GM12878 (cell line): Measurements from ENCODE around the gene PGM3. TPM values are rescaled to one million over a fixed set of nuclear protein-coding genes. Genes with fewer than 3 reads are reported as not detected.

Experiments
- ATAC-seq: fragments of 200-7000 bp; cut with Tn5 transposase; 3 replicates; pipeline ENCODE4 v1.9.1; 2020; ENCODE audit warnings: mild to moderate bottlenecking, moderate library complexity
- BruUV-seq: library from RNA; stranded (reverse); fragments of 400-500 nt; replicated peaks from 2 replicates; lab custom pipeline; 2021; lab: Mats Ljungman, UMichigan
- CTCF ChIA-PET: fragments of 300-600 bp; sonication (Branson Sonifier 250); formaldehyde crosslinking; extraction: SDS; loops from one replicate; lab custom pipeline; 2021; ENCODE audit warnings: inconsistent platforms; lab: Yijun Ruan, JAX
- POLR2A ChIA-PET: fragments of 350-600 bp; formaldehyde crosslinking; extraction: SDS; loops from one replicate; lab custom pipeline; 2021; ENCODE audit warnings: inconsistent platforms; lab: Charles Lee
- RAD21 ChIA-PET: fragments of 300-600 bp; sonication (Branson Sonifier 250); formaldehyde crosslinking; loops from one replicate; lab custom pipeline; 2023; ENCODE audit warnings: antibody characterized with exemption; ENCODE audit not compliant: unreplicated experiment; lab: Charles Lee
- SMC1A ChIA-PET: fragments of 300-600 bp; sonication (Branson Sonifier 250); formaldehyde crosslinking; loops from one replicate; lab custom pipeline; 2023; ENCODE audit not compliant: unreplicated experiment, uncharacterized antibody; lab: Charles Lee
- DNase-seq: peaks from one replicate; pipeline ENCODE4 v3.0.0-alpha.2; 2011; ENCODE audit warnings: low read depth, low spot score
- FAIRE-seq: peaks from 3 replicates; lab custom pipeline; 2011; peaks lifted over from hg19 to GRCh38; lab: Jason Lieb, UNC
- H2AFZ ChIP-seq: 2 replicates; pipeline ENCODE4 v1.6.0; 2011; ENCODE audit warnings: low read depth, low read length, control low read depth; ENCODE audit not compliant: control insufficient read depth
- H3K27ac ChIP-seq: 2 replicates; pipeline ENCODE4 v1.5.1; 2011; ENCODE audit warnings: control low read depth; ENCODE audit not compliant: control insufficient read depth, insufficient read depth
- H3K27me3 ChIP-seq, 2 experiments: replicated peaks in 1 of 2; 2 replicates each; pipeline versions ENCODE4 v1.6.0 to v1.6.1; 2011; ENCODE audit warnings: low read length in 1 of 2; ENCODE audit not compliant: control insufficient read depth in 2 of 2, insufficient read depth in 2 of 2
- H3K36me3 ChIP-seq, 2 experiments: 2 replicates each; pipeline ENCODE4 v1.5.1; 2011; ENCODE audit warnings: low read length in 1 of 2; ENCODE audit not compliant: control insufficient read depth in 2 of 2, insufficient read depth in 2 of 2
- H3K4me1 ChIP-seq: 2 replicates; pipeline ENCODE4 v1.6.1; 2011; ENCODE audit warnings: mild to moderate bottlenecking, low read length, moderate library complexity, mixed read lengths; ENCODE audit not compliant: control insufficient read depth, insufficient read depth
- H3K4me2 ChIP-seq: 2 replicates; pipeline ENCODE4 v1.6.0; 2011; ENCODE audit warnings: control low read depth; ENCODE audit not compliant: control insufficient read depth, insufficient read depth
- H3K4me3 ChIP-seq: fragments of 200-600 bp; sonication (generic); 2 replicates; pipeline ENCODE4 v1.5.1; 2016
- H3K79me2 ChIP-seq: 2 replicates; pipeline ENCODE4 v1.6.0; 2011; ENCODE audit warnings: low read length; ENCODE audit not compliant: control insufficient read depth, insufficient read depth
- H3K9ac ChIP-seq: 2 replicates; pipeline ENCODE4 v1.8.0; 2011; ENCODE audit warnings: low read length, control low read depth, mixed read lengths; ENCODE audit not compliant: control insufficient read depth, insufficient read depth
- H3K9me3 ChIP-seq: replicated peaks from 3 replicates; pipeline ENCODE4 v1.5.1; 2011; ENCODE audit warnings: mild to moderate bottlenecking, low read length; ENCODE audit not compliant: control insufficient read depth, insufficient read depth
- H4K20me1 ChIP-seq: 2 replicates; pipeline ENCODE4 v1.6.0; 2011; ENCODE audit not compliant: control insufficient read depth, insufficient read depth
- BMI1 ChIP-seq: fragments of 450-650 bp; IDR thresholded peaks from 2 replicates; pipeline ENCODE4 v1.6.1; 2016; ENCODE audit warnings: mild to moderate bottlenecking, moderate library complexity, borderline replicate concordance
- CBX3 ChIP-seq: fragments of 200-600 bp; sonication (generic); IDR thresholded peaks from 2 replicates; pipeline ENCODE4 v1.6.1; 2016; ENCODE audit warnings: low read depth, borderline replicate concordance
- CHD1 ChIP-seq: IDR thresholded peaks from 2 replicates; pipeline ENCODE4 v1.6.1; 2012; ENCODE audit warnings: low read depth, low read length, improper control_type of control experiment
- EED ChIP-seq: sonication (generic); IDR thresholded peaks from 2 replicates; pipeline ENCODE4 v1.6.1; 2016; ENCODE audit warnings: antibody characterized with exemption, low read depth
- EGR1 ChIP-seq, 2 experiments: IDR thresholded peaks; 1 replicate in 1 of 2; 2 replicates in 1 of 2; pipeline ENCODE4 v1.6.1; 2011 to 2012; ENCODE audit warnings: low read depth in 2 of 2, low read length in 2 of 2, borderline replicate concordance in 1 of 2, mild to moderate bottlenecking in 1 of 2, moderate library complexity in 1 of 2
- HDAC2 ChIP-seq: fragments of 200-600 bp; sonication (generic); IDR thresholded peaks from 2 replicates; pipeline ENCODE4 v1.6.1; 2017
- IRF4 ChIP-seq: IDR thresholded peaks from 2 replicates; pipeline ENCODE4 v1.6.1; 2011; ENCODE audit warnings: low read depth, low read length
- KAT2A ChIP-seq: conservative IDR thresholded peaks from 2 replicates; pipeline ENCODE4 v1.6.1; 2011; ENCODE audit warnings: low read depth, low read length; ENCODE audit not compliant: control insufficient read depth
- NR2C2 ChIP-seq: IDR thresholded peaks from 2 replicates; pipeline ENCODE4 v1.6.1; 2011; ENCODE audit warnings: borderline replicate concordance, low read depth; ENCODE audit not compliant: control insufficient read depth, insufficient read length
- POU2F2 ChIP-seq: IDR thresholded peaks from 3 replicates; pipeline ENCODE4 v1.6.1; 2011; ENCODE audit warnings: low read depth, mild to moderate bottlenecking, low read length, borderline replicate concordance
- RFX5 ChIP-seq: IDR thresholded peaks from 2 replicates; pipeline ENCODE4 v1.6.1; 2011; ENCODE audit warnings: low read depth, low read length, improper control_type of control experiment
- SP1 ChIP-seq: IDR thresholded peaks from one replicate; pipeline ENCODE4 v1.6.1; 2011; ENCODE audit warnings: low read depth, low read length
- WGBS: methylation state at CpG from one replicate; pipeline ENCODE4 v1.1.6; 2016; ENCODE audit warnings: low lambda C conversion rate; ENCODE audit not compliant: insufficient replicate concordance, insufficient coverage; ENCODE audit errors: missing lambda C conversion rate; 5-methylcytosine and 5-hydroxymethylcytosine counted together
- in situ Hi-C: fragments of 300-500 bp; cut with MboI; formaldehyde crosslinking; loops from 9 replicates; pipeline ENCODE4 v1.14.3; 2018; ENCODE audit warnings: mixed read lengths
- intact Hi-C: fragments of 100-400 bp; cut with micrococcal nuclease; formaldehyde crosslinking; loops from one replicate; pipeline ENCODE4 v1.14.2; 2022; ENCODE audit not compliant: unreplicated experiment
- polyA plus RNA-seq, 11 experiments: library from polyadenylated mRNA; depleted of rRNA in 4 of 11; unstranded in 6 of 11; stranded (reverse) in 5 of 11; fragments of >200 nt; fragmentation: Nextera tagmentation in 4 of 11; fragmentation: Illumina TruSeq in 1 of 11; extraction: Ambion mirVana in 4 of 11; extraction: Trizol in 1 of 11; gene quantifications; 1 replicate in 1 of 11; 2 replicates in 10 of 11; pipeline versions ENCODE4 v1.2.1 to v1.2.3, GENCODE V29; 2011 to 2016; ENCODE audit warnings: inconsistent platforms in 2 of 11, missing spikeins in 2 of 11, low read depth in 1 of 11
- total RNA-seq, 4 experiments: library from RNA; depleted of rRNA in 3 of 4; stranded (reverse); fragments of >200 nt in 3 of 4; fragmentation: Illumina TruSeq in 1 of 4; extraction: Trizol in 1 of 4; gene quantifications; 2 replicates each; pipeline versions ENCODE4 v1.2.1 to v1.2.3, GENCODE V29; 2013 to 2021
- TF ChIP-seq, protein P1 (sequence below): fragments of 450-650 bp; IDR thresholded peaks from 2 replicates; pipeline ENCODE4 v1.6.1; 2016; ENCODE audit warnings: mild to moderate bottlenecking
- TF ChIP-seq, protein P2 (sequence below): fragments of 450-650 bp; IDR thresholded peaks from 2 replicates; pipeline ENCODE4 v1.6.1; 2017; ENCODE audit warnings: borderline replicate concordance
- TF ChIP-seq, protein P3 (sequence below): fragments of 450-650 bp; IDR thresholded peaks from 2 replicates; pipeline ENCODE4 v1.6.1; 2017; ENCODE audit warnings: mild to moderate bottlenecking, moderate library complexity
- TF ChIP-seq, protein P4 (sequence below): fragments of 450-650 bp; IDR thresholded peaks from 2 replicates; pipeline ENCODE4 v1.6.1; 2017; ENCODE audit warnings: antibody characterized with exemption, mild to moderate bottlenecking, moderate library complexity

PGM3 gene
- total and polyA plus RNA-seq, 10 of the 15 experiments (the other 5 are each of a cell fraction or from before 2014, with no cell fraction given): 13.0 to 36.0 (median 24.6) TPM

DNA sequence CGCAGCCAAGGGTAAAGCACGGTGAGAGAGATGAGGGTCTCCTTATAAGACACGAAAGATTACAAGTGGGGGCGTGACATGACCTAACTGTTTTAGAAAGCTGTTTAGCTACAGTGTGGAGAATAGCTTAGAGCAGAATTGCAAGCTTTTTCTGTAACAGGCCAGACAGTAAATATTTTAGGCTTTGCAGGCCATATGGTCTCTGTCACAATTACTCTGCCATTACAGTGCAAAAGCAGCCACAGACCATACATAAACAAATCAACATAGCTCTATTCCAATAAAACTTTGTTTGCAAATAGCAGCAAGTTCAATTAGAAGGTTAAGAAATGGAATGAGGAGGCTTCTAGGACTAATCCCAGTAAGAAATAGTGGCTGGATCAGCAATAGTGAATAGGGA lies 16.8 kb downstream of the PGM3 start:
- Histone ChIP-seq H3K9ac (no peak overlapping the region), H4K20me1 (no peaks in the 10 kb centered on the region), H3K36me3 (peaks cover under 1 to 16% of the 10 kb centered on the region in 2 experiments), H3K9me3 (no peaks in the 10 kb centered on the region), H3K4me3 (no peak overlapping the region), H2AFZ (no peak overlapping the region), H3K4me1 (no peaks in the 10 kb centered on the region), H3K27me3 (no peaks in the 10 kb centered on the region), H3K79me2 (no peaks in the 10 kb centered on the region), H3K27ac (no peak overlapping the region), H3K4me2 (no peak overlapping the region)
- FAIRE-seq (no peak), DNase-seq (no peak), ATAC-seq (no peak)
- CTCF ChIA-PET: interaction anchor here (1.0 to 9.9 kb wide), 3 partner anchors 10 to 110 kb away, joined by 3 to 63 read pairs (median 5); partner anchors contain the start of genes DOP1A and UBE3D
- 94% methylated on average over 4 of the region's 4 CpGs for WGBS
- intact Hi-C loops (no loop called here), in situ Hi-C loops (no loop called here)
- RAD21 ChIA-PET: interaction anchor here (1.2 to 1.6 kb wide), 2 partner anchors 40 to 109 kb away, joined by 3 to 9 read pairs; partner anchors contain the start of gene DOP1A
- POLR2A ChIA-PET: no interaction called here
- no TSS peak for BruUV-seq
- SMC1A ChIA-PET: interaction anchor here (0.9 to 1.4 kb wide), 4 partner anchors 10 to 110 kb away, joined by 3 to 11 read pairs (median 4); partner anchors contain the start of genes DOP1A and UBE3D
- TF ChIP-seq EED (no peak), RFX5 (no peak), POU2F2 (no peak), KAT2A (no peak), CHD1 (no peak), IRF4 (no peak), BMI1 (no peak), CBX3 (no peak), NR2C2 (no peak), HDAC2 (no peak), SP1 (no peak), EGR1 (IDR thresholded peaks at IDR 0.05; ENCODE audit: borderline replicate concordance in 1 of 2, low read depth in 2 of 2, low read length in 2 of 2) (no peak)
- TF ChIP-seq, protein P1, sequence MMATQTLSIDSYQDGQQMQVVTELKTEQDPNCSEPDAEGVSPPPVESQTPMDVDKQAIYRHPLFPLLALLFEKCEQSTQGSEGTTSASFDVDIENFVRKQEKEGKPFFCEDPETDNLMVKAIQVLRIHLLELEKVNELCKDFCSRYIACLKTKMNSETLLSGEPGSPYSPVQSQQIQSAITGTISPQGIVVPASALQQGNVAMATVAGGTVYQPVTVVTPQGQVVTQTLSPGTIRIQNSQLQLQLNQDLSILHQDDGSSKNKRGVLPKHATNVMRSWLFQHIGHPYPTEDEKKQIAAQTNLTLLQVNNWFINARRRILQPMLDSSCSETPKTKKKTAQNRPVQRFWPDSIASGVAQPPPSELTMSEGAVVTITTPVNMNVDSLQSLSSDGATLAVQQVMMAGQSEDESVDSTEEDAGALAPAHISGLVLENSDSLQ: no peak
- TF ChIP-seq, protein P2, sequence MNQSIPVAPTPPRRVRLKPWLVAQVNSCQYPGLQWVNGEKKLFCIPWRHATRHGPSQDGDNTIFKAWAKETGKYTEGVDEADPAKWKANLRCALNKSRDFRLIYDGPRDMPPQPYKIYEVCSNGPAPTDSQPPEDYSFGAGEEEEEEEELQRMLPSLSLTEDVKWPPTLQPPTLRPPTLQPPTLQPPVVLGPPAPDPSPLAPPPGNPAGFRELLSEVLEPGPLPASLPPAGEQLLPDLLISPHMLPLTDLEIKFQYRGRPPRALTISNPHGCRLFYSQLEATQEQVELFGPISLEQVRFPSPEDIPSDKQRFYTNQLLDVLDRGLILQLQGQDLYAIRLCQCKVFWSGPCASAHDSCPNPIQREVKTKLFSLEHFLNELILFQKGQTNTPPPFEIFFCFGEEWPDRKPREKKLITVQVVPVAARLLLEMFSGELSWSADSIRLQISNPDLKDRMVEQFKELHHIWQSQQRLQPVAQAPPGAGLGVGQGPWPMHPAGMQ: no peak
- TF ChIP-seq, protein P3, sequence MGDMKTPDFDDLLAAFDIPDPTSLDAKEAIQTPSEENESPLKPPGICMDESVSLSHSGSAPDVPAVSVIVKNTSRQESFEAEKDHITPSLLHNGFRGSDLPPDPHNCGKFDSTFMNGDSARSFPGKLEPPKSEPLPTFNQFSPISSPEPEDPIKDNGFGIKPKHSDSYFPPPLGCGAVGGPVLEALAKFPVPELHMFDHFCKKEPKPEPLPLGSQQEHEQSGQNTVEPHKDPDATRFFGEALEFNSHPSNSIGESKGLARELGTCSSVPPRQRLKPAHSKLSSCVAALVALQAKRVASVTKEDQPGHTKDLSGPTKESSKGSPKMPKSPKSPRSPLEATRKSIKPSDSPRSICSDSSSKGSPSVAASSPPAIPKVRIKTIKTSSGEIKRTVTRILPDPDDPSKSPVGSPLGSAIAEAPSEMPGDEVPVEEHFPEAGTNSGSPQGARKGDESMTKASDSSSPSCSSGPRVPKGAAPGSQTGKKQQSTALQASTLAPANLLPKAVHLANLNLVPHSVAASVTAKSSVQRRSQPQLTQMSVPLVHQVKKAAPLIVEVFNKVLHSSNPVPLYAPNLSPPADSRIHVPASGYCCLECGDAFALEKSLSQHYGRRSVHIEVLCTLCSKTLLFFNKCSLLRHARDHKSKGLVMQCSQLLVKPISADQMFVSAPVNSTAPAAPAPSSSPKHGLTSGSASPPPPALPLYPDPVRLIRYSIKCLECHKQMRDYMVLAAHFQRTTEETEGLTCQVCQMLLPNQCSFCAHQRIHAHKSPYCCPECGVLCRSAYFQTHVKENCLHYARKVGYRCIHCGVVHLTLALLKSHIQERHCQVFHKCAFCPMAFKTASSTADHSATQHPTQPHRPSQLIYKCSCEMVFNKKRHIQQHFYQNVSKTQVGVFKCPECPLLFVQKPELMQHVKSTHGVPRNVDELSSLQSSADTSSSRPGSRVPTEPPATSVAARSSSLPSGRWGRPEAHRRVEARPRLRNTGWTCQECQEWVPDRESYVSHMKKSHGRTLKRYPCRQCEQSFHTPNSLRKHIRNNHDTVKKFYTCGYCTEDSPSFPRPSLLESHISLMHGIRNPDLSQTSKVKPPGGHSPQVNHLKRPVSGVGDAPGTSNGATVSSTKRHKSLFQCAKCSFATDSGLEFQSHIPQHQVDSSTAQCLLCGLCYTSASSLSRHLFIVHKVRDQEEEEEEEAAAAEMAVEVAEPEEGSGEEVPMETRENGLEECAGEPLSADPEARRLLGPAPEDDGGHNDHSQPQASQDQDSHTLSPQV: no peak
- TF ChIP-seq, protein P4, sequence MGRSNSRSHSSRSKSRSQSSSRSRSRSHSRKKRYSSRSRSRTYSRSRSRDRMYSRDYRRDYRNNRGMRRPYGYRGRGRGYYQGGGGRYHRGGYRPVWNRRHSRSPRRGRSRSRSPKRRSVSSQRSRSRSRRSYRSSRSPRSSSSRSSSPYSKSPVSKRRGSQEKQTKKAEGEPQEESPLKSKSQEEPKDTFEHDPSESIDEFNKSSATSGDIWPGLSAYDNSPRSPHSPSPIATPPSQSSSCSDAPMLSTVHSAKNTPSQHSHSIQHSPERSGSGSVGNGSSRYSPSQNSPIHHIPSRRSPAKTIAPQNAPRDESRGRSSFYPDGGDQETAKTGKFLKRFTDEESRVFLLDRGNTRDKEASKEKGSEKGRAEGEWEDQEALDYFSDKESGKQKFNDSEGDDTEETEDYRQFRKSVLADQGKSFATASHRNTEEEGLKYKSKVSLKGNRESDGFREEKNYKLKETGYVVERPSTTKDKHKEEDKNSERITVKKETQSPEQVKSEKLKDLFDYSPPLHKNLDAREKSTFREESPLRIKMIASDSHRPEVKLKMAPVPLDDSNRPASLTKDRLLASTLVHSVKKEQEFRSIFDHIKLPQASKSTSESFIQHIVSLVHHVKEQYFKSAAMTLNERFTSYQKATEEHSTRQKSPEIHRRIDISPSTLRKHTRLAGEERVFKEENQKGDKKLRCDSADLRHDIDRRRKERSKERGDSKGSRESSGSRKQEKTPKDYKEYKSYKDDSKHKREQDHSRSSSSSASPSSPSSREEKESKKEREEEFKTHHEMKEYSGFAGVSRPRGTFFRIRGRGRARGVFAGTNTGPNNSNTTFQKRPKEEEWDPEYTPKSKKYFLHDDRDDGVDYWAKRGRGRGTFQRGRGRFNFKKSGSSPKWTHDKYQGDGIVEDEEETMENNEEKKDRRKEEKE: no peak
